SK-N-SH (cell line): ENCODE results near the gene ID4. TPM values are rescaled to one million over a fixed set of nuclear protein-coding genes. Genes with fewer than 3 reads are reported as not detected.

Experiments used
- CTCF ChIA-PET: fragments of 300-600, 350-600 bp; formaldehyde crosslinking; extraction: SDS; loops from one replicate; lab custom pipeline; 2021; lab: Yijun Ruan, JAX
- POLR2A ChIA-PET: fragments of 350-600 bp; sonication (Branson Sonifier 250); formaldehyde crosslinking; extraction: SDS; loops from one replicate; lab custom pipeline; 2020; ENCODE audit warnings: antibody characterized with exemption, inconsistent platforms; lab: Yijun Ruan, JAX
- DNase-seq: peaks from one replicate; pipeline ENCODE4 v3.0.0; 2012
- H2AFZ ChIP-seq: fragments of 200-600 bp; sonication (generic); 2 replicates; pipeline ENCODE4 v1.8.1; 2016; ENCODE audit warnings: antibody characterized with exemption, mild to moderate bottlenecking, low read depth
- H3F3A ChIP-seq: fragments of 200-600 bp; sonication (generic); replicated peaks from 2 replicates; pipeline ENCODE3; 2016; ENCODE audit warnings: antibody characterized with exemption, mild to moderate bottlenecking; ENCODE audit not compliant: insufficient read depth
- H3K27ac ChIP-seq, 2 experiments: fragments of 200-500 bp in 1 of 2; fragments of 200-600 bp in 1 of 2; sonication (Bioruptor generic) in 1 of 2; sonication (generic), shearing (Covaris generic) in 1 of 2; 2 replicates each; pipeline versions ENCODE4 v1.5.1 to v1.6.1; 2014 to 2016; ENCODE audit warnings: low read depth in 2 of 2, inconsistent platforms in 1 of 2, low read length in 1 of 2, mild to moderate bottlenecking in 1 of 2, mixed read lengths in 1 of 2
- H3K27me3 ChIP-seq: fragments of 200-600 bp; sonication (generic), shearing (Covaris generic); 2 replicates; pipeline ENCODE4 v1.6.1; 2016; ENCODE audit warnings: mixed run types; ENCODE audit not compliant: insufficient read depth
- H3K36me3 ChIP-seq, 2 experiments: fragments of 200-500 bp in 1 of 2; fragments of 200-600 bp in 1 of 2; sonication (Bioruptor generic) in 1 of 2; sonication (generic) in 1 of 2; replicated peaks in 1 of 2; 2 replicates each; pipeline versions ENCODE3 to v1.5.1; 2014 to 2016; ENCODE audit warnings: low read length in 1 of 2, mild to moderate bottlenecking in 1 of 2; ENCODE audit not compliant: insufficient read depth in 2 of 2, control insufficient read depth in 1 of 2
- H3K4me1 ChIP-seq, 2 experiments: fragments of 200-500 bp in 1 of 2; fragments of 200-600 bp in 1 of 2; sonication (Bioruptor generic) in 1 of 2; sonication (generic), shearing (Covaris generic) in 1 of 2; 2 replicates each; pipeline versions ENCODE4 v1.5.1 to v1.6.1; 2014 to 2016; ENCODE audit warnings: low read depth in 1 of 2, low read length in 1 of 2, mixed run types in 1 of 2; ENCODE audit not compliant: insufficient read depth in 2 of 2, control insufficient read depth in 1 of 2
- H3K4me2 ChIP-seq: fragments of 200-600 bp; sonication (generic), shearing (Covaris generic); 2 replicates; pipeline ENCODE4 v1.6.1; 2017; ENCODE audit warnings: mixed run types
- H3K4me3 ChIP-seq, 2 experiments: fragments of 200-500 bp in 1 of 2; fragments of 200-600 bp in 1 of 2; sonication (Bioruptor generic) in 1 of 2; sonication (generic), shearing (Covaris generic) in 1 of 2; 2 replicates each; pipeline versions ENCODE4 v1.5.1 to v1.8.1; 2014 to 2016; ENCODE audit warnings: low read depth in 2 of 2, inconsistent platforms in 1 of 2, low read length in 1 of 2, mild to moderate bottlenecking in 1 of 2, mixed read lengths in 1 of 2, moderate library complexity in 1 of 2
- H3K79me2 ChIP-seq: fragments of 200-600 bp; sonication (generic); 2 replicates; pipeline ENCODE4 v1.8.1; 2017; ENCODE audit warnings: mild to moderate bottlenecking; ENCODE audit not compliant: insufficient read depth
- H3K9ac ChIP-seq: fragments of 200-600 bp; sonication (generic); 2 replicates; pipeline ENCODE4 v1.6.1; 2017; ENCODE audit warnings: mixed run types
- H3K9me2 ChIP-seq: fragments of 200-600 bp; sonication (generic); 2 replicates; pipeline ENCODE4 v1.6.1; 2017; ENCODE audit warnings: mixed run types
- H3K9me3 ChIP-seq: fragments of 200-600 bp; sonication (generic); 2 replicates; pipeline ENCODE4 v1.6.1; 2017; ENCODE audit warnings: mixed run types, mild to moderate bottlenecking, moderate library complexity
- H4K20me1 ChIP-seq: fragments of 200-600 bp; sonication (generic); 2 replicates; pipeline ENCODE4 v1.6.1; 2017; ENCODE audit warnings: mild to moderate bottlenecking, mixed run types; ENCODE audit not compliant: insufficient read depth
- CTCF ChIP-seq: fragments of 200-600 bp; sonication (generic); IDR thresholded peaks from 2 replicates; pipeline ENCODE4 v1.6.1; 2017; ENCODE audit warnings: antibody characterized with exemption, mild to moderate bottlenecking, moderate library complexity
- GATA2 ChIP-seq: sonication (generic); formaldehyde crosslinking; IDR thresholded peaks from 2 replicates; pipeline ENCODE4 v1.5.0; 2020; ENCODE audit warnings: mild to moderate bottlenecking, missing genetic modification reagents
- RAD21 ChIP-seq: IDR thresholded peaks from 2 replicates; pipeline ENCODE4 v1.6.1; 2012; ENCODE audit warnings: mild to moderate bottlenecking, low read length
- REST ChIP-seq: IDR thresholded peaks from 2 replicates; pipeline ENCODE4 v1.6.1; 2012; ENCODE audit warnings: mild to moderate bottlenecking, low read depth, low read length, moderate library complexity
- RXRA ChIP-seq: IDR thresholded peaks from 2 replicates; pipeline ENCODE4 v1.4.0; 2012; ENCODE audit warnings: low read depth, mild to moderate bottlenecking, borderline replicate concordance
- SIN3A ChIP-seq: IDR thresholded peaks from 2 replicates; pipeline ENCODE4 v1.6.1; 2012; ENCODE audit warnings: low read depth, mild to moderate bottlenecking, low read length, moderate library complexity, borderline replicate concordance
- SMC3 ChIP-seq: IDR thresholded peaks from 2 replicates; pipeline ENCODE4 v1.6.1; 2012; ENCODE audit warnings: low read depth, low read length, improper control_type of control experiment
- USF1 ChIP-seq: IDR thresholded peaks from 2 replicates; pipeline ENCODE4 v1.4.0; 2012; ENCODE audit warnings: low read depth, borderline replicate concordance
- WGBS: methylation state at CpG from one replicate; pipeline ENCODE4 v1.1.6; 2017; ENCODE audit warnings: low lambda C conversion rate; 5-methylcytosine and 5-hydroxymethylcytosine counted together
- polyA plus RNA-seq, 3 experiments: library from polyadenylated mRNA; depleted of rRNA; stranded (reverse); fragments of >200 nt; gene quantifications; 2 replicates each; pipeline ENCODE4 v1.2.3, GENCODE V29; 2012

Gene ID4
- polyA plus RNA-seq, 1 of the 3 experiments (the other 2 are of a cell fraction), result 4.9 TPM

- Histone ChIP-seq H3K9me2 (no peaks in the 10 kb centered on the region), H3K27me3 (no peaks in the 10 kb centered on the region), H3K9ac (no peak overlapping the region), H3K4me2 (no peak overlapping the region), H4K20me1 (no peaks in the 10 kb centered on the region), H3K4me1 (no peaks in the 10 kb centered on the region), H3K9me3 (no peaks in the 10 kb centered on the region), H3F3A (no peaks in the 10 kb centered on the region), H3K4me3 (no peak overlapping the region; a peak in 1 of 4 replicates), H3K79me2 (no peaks in the 10 kb centered on the region), H3K27ac (no peak overlapping the region), H2AFZ (no peak overlapping the region), H3K36me3 (no peaks in the 10 kb centered on the region)
- peak; percentile 42 for TF ChIP-seq SMC3
- TF ChIP-seq RAD21, result peak; percentile 47
- no peak for TF ChIP-seq REST
- TF ChIP-seq CTCF, result peak; percentile 77
- CTCF ChIA-PET, result no interaction called here
- POLR2A ChIA-PET, result no interaction called here
- DNase-seq, result peak; percentile 36
- WGBS, result 39% methylated on average over 6 of the region's 6 CpGs
These were observed 24.6 kb upstream of the ID4 start for GRCh38 chr6:19812512-19813119.

- DNase-seq, result no peak
- no peaks in the 10 kb centered on the region for H3K79me2 ChIP-seq
- ChIA-PET CTCF (no interaction called here), POLR2A (no interaction called here)
- H3K4me3 ChIP-seq, result no peak overlapping the region
- H3K4me2 ChIP-seq, result no peak overlapping the region
- no peaks in the 10 kb centered on the region for H3K9me3 ChIP-seq
- no peaks in the 10 kb centered on the region for H3K36me3 ChIP-seq
- no peaks in the 10 kb centered on the region for H3K4me1 ChIP-seq
- H3K27ac ChIP-seq, result no peak overlapping the region
- no peaks in the 10 kb centered on the region for H3K9me2 ChIP-seq
- TF ChIP-seq USF1 (no peak), SIN3A (no peak), RXRA (no peak), GATA2 (CRISPR knock-in tag) (no peak)
- TF ChIP-seq, all 33 proteins: peak for 0
- Histone ChIP-seq H4K20me1 (no peaks in the 10 kb centered on the region), H3K9ac (no peak overlapping the region), H3K27me3 (no peaks in the 10 kb centered on the region), H3F3A (no peaks in the 10 kb centered on the region), H2AFZ (no peak overlapping the region)
- 3% methylated on average over 2 of the region's 2 CpGs for WGBS
These were observed 18.4 kb upstream of the ID4 start for GRCh38 chr6:19818805-19819204.
